ENCODE results near the gene ATG5.
A peak's percentile ranks its signal among the peaks of the same experiment; 100 is the strongest.
"Not testable (repeated sequence)": the region's sequence is repeated elsewhere in the genome, so short reads cannot be mapped to it uniquely, and the experiment has no call there.

The ATG5 gene

DNA sequence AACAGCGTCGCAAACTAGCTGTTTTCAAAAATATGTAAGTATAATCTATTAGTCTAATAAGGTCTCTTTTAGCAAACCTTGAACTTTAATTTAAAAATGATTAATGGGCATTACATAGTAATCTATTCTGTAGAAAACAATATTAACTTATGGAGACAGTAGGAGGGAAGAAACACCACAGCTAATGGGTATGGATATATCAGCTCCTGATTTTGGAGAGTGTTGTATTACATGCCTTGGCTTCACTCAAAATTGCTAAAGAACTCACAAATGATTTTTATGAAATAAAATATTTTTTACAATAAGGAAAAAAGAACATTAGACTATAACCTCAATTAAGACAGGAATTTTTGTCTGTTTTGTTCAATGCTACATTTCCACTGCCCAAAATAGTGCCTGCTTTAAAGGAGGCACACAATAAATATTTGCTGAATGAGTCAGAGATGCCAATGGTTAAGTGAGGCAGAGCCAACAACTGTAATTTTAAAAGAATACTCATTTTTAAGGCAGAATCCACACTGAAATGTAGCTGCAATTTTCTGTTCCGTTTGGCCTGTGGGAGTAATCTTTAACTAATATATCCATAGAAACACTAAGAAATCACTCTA lies 15.7 kb downstream of the ATG5 start:
- no peak for ATAC-seq

DNA sequence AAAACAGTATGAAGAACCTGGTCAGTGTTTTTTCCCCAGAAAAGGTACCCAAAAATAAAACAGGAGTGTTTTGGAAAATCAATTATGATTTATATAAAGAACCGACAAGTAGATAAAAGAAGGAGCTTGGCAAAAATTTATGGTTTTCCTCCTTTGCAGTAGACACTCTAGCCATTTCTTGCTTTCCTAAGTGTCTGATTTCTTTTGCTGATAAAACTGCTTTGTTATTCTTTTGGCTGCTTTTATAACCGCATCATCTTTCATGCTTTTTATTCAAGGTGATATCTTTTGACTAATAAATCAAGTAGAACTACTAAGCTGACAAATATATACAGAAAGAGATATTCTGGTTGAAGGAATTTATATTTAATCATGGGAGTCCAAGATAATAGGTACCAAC lies 16.6 kb downstream of the ATG5 start:
- no peak for ATAC-seq

DNA sequence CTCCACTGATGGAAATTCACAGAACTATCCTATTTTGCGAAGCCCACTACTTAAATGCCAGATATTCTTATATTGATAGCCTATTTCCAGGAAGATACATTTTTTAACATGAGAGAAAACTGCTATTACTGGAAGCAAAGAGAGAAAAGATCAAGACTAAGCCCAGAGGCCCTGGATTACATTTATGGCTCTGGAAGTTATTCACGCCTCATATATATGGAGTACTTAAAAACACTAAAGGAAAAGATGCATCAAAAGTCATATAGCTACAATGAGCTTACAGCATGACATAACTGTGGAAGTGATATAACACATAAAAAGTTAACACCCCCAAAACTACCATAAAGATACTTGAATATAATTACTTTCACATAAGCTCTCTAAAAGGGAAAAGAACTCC lies 19.8 kb downstream of the ATG5 start:
- no peak for ATAC-seq

GRCh38 chr6:106300944-106301343 lies 24.6 kb downstream of the ATG5 start:
- ATAC-seq = no peak

DNA sequence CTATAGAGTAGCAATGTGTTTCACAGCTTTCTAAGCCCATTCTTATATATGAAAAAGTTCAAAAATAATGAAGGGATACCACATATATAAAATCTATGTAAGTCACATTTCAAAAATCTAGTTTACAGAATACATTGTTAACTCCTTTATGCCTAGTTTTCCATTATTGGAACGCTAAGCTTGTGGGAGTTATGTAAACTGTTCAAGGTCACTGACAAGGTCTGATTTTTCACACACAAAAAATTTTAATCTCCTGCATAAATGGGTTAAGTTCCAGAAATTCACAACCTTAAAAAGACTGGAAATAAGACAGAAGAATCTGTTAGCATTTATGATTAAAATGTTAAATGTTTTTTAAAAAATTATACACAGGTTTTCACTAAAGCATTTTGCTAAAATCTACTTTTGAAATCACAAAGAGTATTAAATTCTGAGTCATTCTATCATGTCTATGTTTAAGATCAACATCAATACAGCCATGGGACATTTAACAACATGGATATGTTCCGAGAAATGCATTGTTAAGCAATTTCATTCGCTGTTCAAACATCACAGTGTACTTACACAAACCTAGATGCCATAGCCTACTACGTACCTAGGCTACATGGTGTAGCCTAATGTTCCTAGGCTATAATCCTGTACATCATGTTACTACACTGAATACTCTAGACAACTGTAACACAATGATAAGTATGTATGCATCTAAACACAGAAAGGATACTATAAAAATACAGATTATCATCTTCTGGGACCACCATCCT lies 25.4 kb downstream of the ATG5 start:
- ATAC-seq = no peak

- no peak for ATAC-seq
Observed at GRCh38 chr6:106293116-106293515, 32.4 kb downstream of the ATG5 start.

DNA sequence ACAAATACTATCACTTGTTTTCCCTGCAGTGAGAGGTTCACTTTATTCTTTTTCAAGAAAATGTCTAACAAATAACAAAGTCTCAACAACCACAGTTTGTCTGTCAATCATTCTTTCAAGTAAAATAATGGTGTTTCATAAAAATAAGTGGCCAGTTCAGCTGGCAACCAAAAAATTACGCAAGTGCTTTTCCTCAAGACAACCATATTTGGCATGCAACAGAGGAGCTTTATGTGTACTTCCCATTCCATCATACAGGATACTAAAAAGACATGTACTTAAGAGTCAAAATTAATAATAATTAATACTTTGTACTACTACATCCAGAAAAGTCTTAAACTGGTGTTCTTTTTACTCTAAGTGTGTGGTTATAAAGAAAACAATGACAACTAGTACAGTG lies 34.6 kb downstream of the ATG5 start:
- no peak for ATAC-seq

DNA sequence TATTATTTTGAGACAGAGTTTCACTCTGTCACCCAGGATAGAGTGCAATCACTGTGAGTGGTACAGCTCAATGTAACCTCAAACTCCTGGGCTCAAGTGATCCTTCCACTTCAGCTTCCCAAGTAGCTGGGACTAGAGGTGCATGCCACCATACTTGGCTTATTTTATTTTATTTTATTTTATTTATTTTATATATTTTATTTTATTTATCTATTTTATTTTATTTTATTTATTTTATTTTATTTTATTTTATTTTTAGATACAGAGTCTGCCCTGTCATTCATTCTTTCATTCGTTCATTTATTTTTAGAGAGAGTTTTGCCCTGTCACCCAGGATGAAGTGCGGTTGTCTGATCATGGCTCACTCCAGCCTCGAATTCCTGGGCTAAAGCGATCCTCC lies 35.5 kb downstream of the ATG5 start:
- ATAC-seq = no peak

GRCh38 chr6:106287215-106287614 lies 38.3 kb downstream of the ATG5 start:
- ATAC-seq = no peak

GRCh38 chr6:106286746-106287145 lies 38.8 kb downstream of the ATG5 start:
- no peak for ATAC-seq

GRCh38 chr6:106283481-106283880 lies 42.1 kb downstream of the ATG5 start:
- no peak for ATAC-seq

- ATAC-seq = peak; percentile 69 to 90
Observed at GRCh38 chr6:106281661-106282060, 43.9 kb downstream of the ATG5 start.

DNA sequence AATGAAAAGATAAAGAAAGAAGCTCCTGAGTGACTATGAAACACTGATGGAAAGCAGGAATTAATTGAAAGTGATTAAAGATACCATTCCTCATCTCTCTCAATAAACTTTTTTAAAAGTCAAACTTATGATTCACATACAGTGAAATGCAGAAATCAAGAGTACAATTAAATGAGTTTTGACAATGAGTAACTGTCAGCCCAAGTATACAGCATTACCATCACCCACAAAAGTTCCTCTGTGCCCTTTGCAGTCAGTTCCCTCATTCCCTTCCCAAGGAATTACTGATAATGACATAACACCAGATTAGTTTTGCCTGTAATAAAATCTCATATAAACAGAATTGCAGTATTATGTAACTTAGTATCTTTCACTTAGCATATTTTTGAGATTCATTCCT lies 44.5 kb downstream of the ATG5 start:
- peak in 1 of 2 donors; percentile 25 for ATAC-seq

DNA sequence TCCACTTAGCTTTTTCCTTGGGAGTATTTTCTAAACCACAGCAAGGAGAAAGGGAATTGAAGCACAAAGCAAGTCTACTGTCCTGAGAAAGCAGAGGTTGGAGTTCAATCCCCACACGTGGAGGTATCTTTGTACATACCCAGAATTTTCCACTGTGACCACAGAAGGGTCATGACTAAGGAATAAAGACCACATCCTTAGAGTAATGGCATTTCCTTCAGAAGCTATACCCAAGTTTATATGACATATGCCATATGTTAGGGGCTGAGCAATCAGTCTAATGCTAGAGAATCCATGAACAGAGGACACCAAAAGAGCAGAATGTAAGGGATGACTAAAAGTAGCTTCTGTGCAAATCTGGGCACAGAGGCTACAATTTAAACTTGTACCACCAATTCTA lies 46.4 kb downstream of the ATG5 start:
- peak in 1 of 2 donors; percentile 39 for ATAC-seq

GRCh38 chr6:106275692-106276091 lies 49.9 kb downstream of the ATG5 start:
- ATAC-seq = peak in 1 of 2 donors; percentile 67

- peak; percentile 20 to 38 for ATAC-seq
Observed at GRCh38 chr6:106273087-106273486, 52.5 kb downstream of the ATG5 start.

GRCh38 chr6:106272287-106272686 lies 53.3 kb downstream of the ATG5 start:
- ATAC-seq = no peak

GRCh38 chr6:106270414-106270813 lies 55.1 kb downstream of the ATG5 start:
- ATAC-seq = no peak

DNA sequence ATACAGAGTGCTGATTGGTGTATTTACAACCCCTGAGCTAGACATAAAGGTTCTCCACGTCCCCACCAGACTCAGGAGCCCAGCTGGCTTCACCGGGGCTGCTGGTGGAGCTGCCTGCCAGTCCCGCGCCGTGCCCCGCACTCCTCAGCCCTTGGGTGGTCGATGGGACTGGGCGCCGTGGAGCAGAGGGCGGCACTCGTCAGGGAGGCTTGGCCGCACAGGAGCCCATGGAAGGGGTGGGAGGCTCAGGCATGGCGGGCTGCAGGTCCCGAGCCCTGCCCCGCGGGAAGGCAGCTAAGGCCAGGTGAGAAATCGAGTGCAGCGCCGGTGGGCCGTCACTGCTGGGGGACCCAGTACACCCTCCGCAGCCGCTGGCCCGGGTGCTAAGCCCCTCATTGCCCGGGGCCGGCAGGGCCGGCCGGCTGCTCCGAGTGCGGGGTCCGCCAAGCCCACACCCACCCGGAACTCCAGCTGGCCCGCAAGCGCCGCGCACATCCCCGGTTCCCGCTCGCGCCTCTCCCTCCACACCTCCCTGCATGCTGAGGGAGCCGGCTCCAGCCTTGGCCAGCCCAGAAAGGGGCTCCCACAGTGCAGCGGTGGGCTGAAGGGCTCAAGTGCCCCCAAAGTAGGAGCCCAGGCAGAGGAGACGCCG lies 56.2 kb downstream of the ATG5 start:
- ATAC-seq = not testable (repeated sequence)

- ATAC-seq = not testable (repeated sequence)
Observed at GRCh38 chr6:106268500-106268899, 57.1 kb downstream of the ATG5 start.

DNA sequence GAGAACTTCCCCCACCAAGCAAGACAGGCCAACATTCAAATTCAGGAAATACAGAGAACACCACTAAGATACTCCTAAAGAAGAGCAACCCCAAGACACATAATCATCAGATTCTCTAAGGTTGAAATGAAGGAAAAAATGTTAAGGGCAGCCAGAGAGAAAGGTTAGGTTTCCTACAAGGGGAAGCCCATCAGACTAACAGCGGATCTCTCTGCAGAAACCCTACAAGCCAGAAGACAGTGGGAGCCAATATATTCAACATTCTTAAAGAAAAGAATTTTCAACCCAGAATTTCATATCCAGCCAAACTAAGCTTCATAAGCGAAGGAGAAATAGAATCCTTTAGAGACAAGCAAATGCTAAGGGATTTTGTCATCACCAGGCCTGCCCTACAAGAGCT lies 61.1 kb downstream of the ATG5 start:
- ATAC-seq = not testable (repeated sequence)

GRCh38 chr6:106259748-106260147 lies 65.8 kb downstream of the ATG5 start:
- not testable (repeated sequence) for ATAC-seq

- no peak for ATAC-seq
Observed at GRCh38 chr6:106258726-106259125, 66.8 kb downstream of the ATG5 start.

DNA sequence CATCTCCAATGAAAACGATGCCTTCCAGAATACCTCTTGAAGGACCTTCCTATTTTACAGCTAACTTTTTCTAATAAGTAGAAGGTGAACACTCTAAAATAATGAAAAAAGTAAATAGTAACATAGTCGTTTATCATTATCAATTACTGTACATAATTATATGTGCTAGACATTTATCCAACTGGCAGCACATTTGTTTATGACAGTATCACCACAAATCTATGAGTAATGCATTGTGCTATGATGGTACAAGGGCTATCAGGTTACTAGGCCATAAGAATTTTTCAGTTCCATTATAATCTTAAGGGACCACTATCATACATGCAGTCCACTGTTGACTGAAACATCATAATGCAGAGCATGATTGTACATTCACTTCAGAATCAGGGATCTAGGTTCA lies 68.4 kb downstream of the ATG5 start:
- no peak for ATAC-seq

All from activated CD4-positive, CD25-positive, alpha-beta regulatory T cell treated with anti-CD3 and anti-CD28 coated beads, Interleukin-2, amount 50 U/mL, for 24 hours (primary cell).